ENCODE data around the gene CBX8. TPM values are rescaled to one million over a fixed set of nuclear protein-coding genes. Genes with fewer than 3 reads are reported as not detected.

CBX8 gene
- total RNA-seq, 2 experiments from 2014 or later: 5.3 to 6.5 TPM

DNA sequence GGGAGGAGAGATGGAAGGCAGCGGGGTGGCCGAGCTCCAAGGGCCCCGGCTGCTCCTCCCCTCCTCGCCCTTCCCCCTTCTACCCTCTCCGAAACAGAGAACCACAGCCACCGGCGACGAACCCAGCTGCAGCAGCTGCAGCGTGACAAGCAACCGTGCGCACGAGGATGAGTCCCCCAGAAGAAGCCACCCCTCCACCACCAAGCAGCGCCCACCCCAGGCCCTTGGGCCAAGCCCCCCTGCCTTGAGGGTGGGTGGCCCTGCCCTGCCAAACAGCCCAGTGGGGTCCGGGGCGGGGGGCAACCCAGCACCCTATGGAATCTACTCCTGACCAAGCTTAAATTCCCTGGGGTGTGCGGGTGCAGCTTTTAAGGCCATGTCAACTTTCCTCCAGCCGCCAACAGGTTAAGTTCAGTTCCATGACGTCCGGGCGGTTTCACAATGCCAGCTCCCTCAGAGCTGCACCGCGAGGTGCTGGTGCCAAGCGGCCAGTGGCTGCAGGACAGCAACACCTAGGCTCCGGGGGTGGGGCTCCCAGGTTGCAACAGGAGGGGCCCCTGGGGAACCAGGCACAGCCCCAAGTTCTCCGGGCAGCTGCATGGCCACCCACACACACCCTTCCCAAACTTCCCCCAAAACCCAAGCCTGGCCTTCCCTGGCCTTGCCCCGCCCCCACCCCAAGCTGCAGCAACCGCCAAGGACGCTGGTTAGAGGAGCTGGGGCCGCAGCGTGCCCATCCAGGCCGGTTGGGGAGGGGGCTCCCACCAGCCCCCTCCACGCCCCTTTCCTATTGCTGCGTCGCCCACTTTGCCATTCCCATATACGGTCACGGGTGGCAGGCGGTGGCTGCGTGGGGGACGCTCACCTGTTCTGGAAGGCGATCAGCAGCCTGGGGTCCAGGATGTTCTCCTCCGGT is 40.4 kb upstream of the CBX8 start:
- Histone ChIP-seq H3K4me3 (ENCODE audit: low read length) (peak overlapping the region; percentile 98), H3K9me3 (ENCODE audit: control insufficient read depth in 1 of 2, insufficient read depth in 1 of 2, low read length in 2 of 2) (peaks cover 0 to 23% of the 10 kb centered on the region in 2 experiments), H3K27me3 (ENCODE audit: control insufficient read depth in 1 of 2, insufficient read depth in 2 of 2, low read length in 2 of 2) (peaks cover 23 to 26% of the 10 kb centered on the region in 2 experiments), H3K27ac (ENCODE audit: low read depth in 1 of 2, low read length in 2 of 2) (no peak overlapping the region), H3K36me3 (ENCODE audit: insufficient read depth, low read length) (peaks cover 35% of the 10 kb centered on the region), H3K4me1 (ENCODE audit: insufficient read depth, low read length) (peaks cover 81% of the 10 kb centered on the region)
- intact Hi-C loops (cut with DNase I, micrococcal nuclease): loop anchor here in 1 of 2 experiments (5.0 kb wide), 1 partner anchor 40 kb away; the partner anchor contains the start of gene CBX8
- H3K36me3 Mint-ChIP-seq (ENCODE audit: low read depth): peaks cover 44% of the 10 kb centered on the region
- CTCF ChIA-PET: interaction anchor here (0.7 to 1.1 kb wide), 3 partner anchors 7 to 95 kb away, joined by 3 to 5 read pairs (median 3); no protein-coding TSS in a partner anchor
- peaks cover 44% of the 10 kb centered on the region for H3K4me1 Mint-ChIP-seq (ENCODE audit: low read depth)
- peak overlapping the region; percentile 99 for H3K27ac Mint-ChIP-seq
- peaks cover 25% of the 10 kb centered on the region for H3K27me3 Mint-ChIP-seq
- TF ChIP-seq, protein P1, sequence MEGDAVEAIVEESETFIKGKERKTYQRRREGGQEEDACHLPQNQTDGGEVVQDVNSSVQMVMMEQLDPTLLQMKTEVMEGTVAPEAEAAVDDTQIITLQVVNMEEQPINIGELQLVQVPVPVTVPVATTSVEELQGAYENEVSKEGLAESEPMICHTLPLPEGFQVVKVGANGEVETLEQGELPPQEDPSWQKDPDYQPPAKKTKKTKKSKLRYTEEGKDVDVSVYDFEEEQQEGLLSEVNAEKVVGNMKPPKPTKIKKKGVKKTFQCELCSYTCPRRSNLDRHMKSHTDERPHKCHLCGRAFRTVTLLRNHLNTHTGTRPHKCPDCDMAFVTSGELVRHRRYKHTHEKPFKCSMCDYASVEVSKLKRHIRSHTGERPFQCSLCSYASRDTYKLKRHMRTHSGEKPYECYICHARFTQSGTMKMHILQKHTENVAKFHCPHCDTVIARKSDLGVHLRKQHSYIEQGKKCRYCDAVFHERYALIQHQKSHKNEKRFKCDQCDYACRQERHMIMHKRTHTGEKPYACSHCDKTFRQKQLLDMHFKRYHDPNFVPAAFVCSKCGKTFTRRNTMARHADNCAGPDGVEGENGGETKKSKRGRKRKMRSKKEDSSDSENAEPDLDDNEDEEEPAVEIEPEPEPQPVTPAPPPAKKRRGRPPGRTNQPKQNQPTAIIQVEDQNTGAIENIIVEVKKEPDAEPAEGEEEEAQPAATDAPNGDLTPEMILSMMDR (IDR thresholded peaks at IDR 0.05): no peak
- H3K9me3 Mint-ChIP-seq: no peaks in the 10 kb centered on the region
- POLR2A ChIA-PET: interaction anchor here (0.7 to 3.7 kb wide), 8 partner anchors 12 to 157 kb away, joined by 3 to 31 read pairs (median 6); partner anchors contain the start of genes CBX2 and CBX8
- peak in 6 of 14 experiments; percentile 34 to 67 (median 52) for DNase-seq
- peak overlapping the region; percentile 98 for H3K4me3 Mint-ChIP-seq
- ATAC-seq (ENCODE audit: poor library complexity): no peak

DNA sequence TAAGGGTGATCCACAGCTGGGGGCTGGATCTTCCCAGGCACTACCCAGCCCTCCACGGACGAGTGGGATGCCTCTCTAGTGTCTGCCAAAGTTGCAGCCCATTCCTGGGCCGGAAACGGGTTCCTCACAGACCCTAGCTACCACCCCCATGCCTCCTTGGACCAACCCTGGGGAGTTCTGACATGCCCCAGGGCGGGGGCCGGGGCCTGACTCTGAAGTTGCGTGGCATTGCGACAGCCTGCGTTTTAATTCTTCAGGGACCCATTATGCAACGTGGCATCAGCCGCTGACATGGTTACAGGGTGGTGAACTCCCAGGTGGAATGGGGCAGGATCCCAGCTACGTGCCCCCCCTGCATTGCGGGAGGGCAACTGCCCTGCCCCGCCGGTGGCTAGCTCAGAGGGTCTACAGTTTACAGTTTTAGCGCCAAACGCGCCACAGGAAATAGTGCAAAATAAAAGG is 39.7 kb upstream of the CBX8 start:
- peaks cover 44% of the 10 kb centered on the region for H3K36me3 Mint-ChIP-seq (ENCODE audit: low read depth)
- peaks cover 16 to 19% of the 10 kb centered on the region in 2 experiments for H3K27me3 ChIP-seq (ENCODE audit: control insufficient read depth in 1 of 2, insufficient read depth in 2 of 2, low read length in 2 of 2)
- H3K9me3 Mint-ChIP-seq: no peaks in the 10 kb centered on the region
- H3K4me3 ChIP-seq (ENCODE audit: low read length): peak overlapping the region; percentile 98
- peak overlapping the region; percentile 99 for H3K27ac Mint-ChIP-seq
- H3K27ac ChIP-seq (ENCODE audit: low read depth in 1 of 2, low read length in 2 of 2): no peak overlapping the region
- H3K4me3 Mint-ChIP-seq: peak overlapping the region; percentile 98
- H3K4me1 ChIP-seq (ENCODE audit: insufficient read depth, low read length): peaks cover 76% of the 10 kb centered on the region
- CTCF ChIA-PET: interaction anchor here (0.7 to 1.1 kb wide), 3 partner anchors 8 to 95 kb away, joined by 3 to 5 read pairs (median 3); no protein-coding TSS in a partner anchor
- intact Hi-C loops (cut with DNase I, micrococcal nuclease): loop anchor here in 1 of 2 experiments (5.0 kb wide), 1 partner anchor 39 kb away; the partner anchor contains the start of gene CBX8
- peaks cover 0 to 16% of the 10 kb centered on the region in 2 experiments for H3K9me3 ChIP-seq (ENCODE audit: control insufficient read depth in 1 of 2, insufficient read depth in 1 of 2, low read length in 2 of 2)
- POLR2A ChIA-PET: interaction anchor here (1.6 to 3.7 kb wide), 7 partner anchors 11 to 158 kb away, joined by 3 to 31 read pairs (median 7); partner anchors contain the start of gene CBX8
- ATAC-seq (ENCODE audit: poor library complexity) (no peak), DNase-seq (peak in 1 of 14 experiments; percentile 30)
- H3K27me3 Mint-ChIP-seq: peaks cover 18% of the 10 kb centered on the region
- H3K4me1 Mint-ChIP-seq (ENCODE audit: low read depth): peaks cover 37% of the 10 kb centered on the region
- TF ChIP-seq, protein P1 (IDR thresholded peaks at IDR 0.05): no peak
- H3K36me3 ChIP-seq (ENCODE audit: insufficient read depth, low read length): peaks cover 35% of the 10 kb centered on the region

DNA sequence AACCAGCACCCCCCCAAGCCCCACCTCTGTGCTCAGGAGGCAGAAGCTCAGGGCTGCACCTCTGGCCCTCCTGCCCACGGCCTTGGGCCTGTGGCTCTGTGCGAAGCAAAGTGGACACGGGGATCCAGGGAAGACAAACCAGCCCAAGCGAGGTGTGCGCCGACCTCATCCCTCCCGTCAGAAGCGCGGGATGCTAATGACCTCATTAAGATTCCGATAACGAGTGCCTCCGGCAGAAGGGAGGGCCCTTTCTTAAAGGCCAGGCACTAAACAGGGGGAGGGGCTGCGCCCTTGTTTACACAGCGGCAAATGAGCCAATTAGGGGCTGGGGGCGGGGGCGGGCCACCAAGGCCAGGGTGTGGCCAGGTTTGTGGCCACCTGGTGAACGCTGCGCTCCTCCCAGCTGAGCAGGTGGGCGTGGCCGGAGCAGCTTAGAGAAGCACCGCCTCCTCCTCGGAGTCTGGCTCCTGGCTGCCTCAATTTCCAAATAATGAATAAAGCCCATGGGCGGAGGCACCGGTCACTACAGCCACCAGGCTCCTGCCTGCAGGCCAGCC is 39.2 kb upstream of the CBX8 start:
- Mint-ChIP-seq H3K4me1 (ENCODE audit: low read depth) (peaks cover 33% of the 10 kb centered on the region), H3K4me3 (peak overlapping the region; percentile 98), H3K9me3 (no peaks in the 10 kb centered on the region), H3K27me3 (peaks cover 13% of the 10 kb centered on the region), H3K27ac (no peak overlapping the region), H3K36me3 (ENCODE audit: low read depth) (peaks cover 44% of the 10 kb centered on the region)
- POLR2A ChIA-PET: interaction anchor here (1.6 to 3.7 kb wide), 7 partner anchors 10 to 158 kb away, joined by 3 to 31 read pairs (median 7); partner anchors contain the start of gene CBX8
- Histone ChIP-seq H3K36me3 (ENCODE audit: insufficient read depth, low read length) (peaks cover 35% of the 10 kb centered on the region), H3K4me3 (ENCODE audit: low read length) (no peak overlapping the region), H3K27ac (ENCODE audit: low read depth in 1 of 2, low read length in 2 of 2) (no peak overlapping the region), H3K4me1 (ENCODE audit: insufficient read depth, low read length) (peaks cover 72% of the 10 kb centered on the region), H3K9me3 (ENCODE audit: control insufficient read depth in 1 of 2, insufficient read depth in 1 of 2, low read length in 2 of 2) (peaks cover 0 to 11% of the 10 kb centered on the region in 2 experiments), H3K27me3 (ENCODE audit: control insufficient read depth in 1 of 2, insufficient read depth in 2 of 2, low read length in 2 of 2) (peaks cover 11 to 14% of the 10 kb centered on the region in 2 experiments)
- TF ChIP-seq, protein P1 (IDR thresholded peaks at IDR 0.05): no peak
- DNase-seq (peak in 1 of 14 experiments; percentile 47), ATAC-seq (ENCODE audit: poor library complexity) (no peak)
- intact Hi-C loops (cut with DNase I, micrococcal nuclease): loop anchor here (2.0 to 5.0 kb wide), 2 partner anchors 39 to 45 kb away; partner anchors contain the start of gene CBX8 (in 1 of the 2)
- CTCF ChIA-PET: interaction anchor here (1.1 kb wide), 2 partner anchors 9 to 23 kb away, joined by 3 to 4 read pairs; no protein-coding TSS in a partner anchor
